NCI-H2107 (cell line): ENCODE results near the gene PSORS1C2.
"Not testable (repeated sequence)": the region's sequence is repeated elsewhere in the genome, so short reads cannot be mapped to it uniquely, and the experiment has no call there.

ENCODE experiments used
- DNase-seq: peaks from one replicate; lab custom pipeline; 2025; lab: John Stamatoyannopoulos, UW

Gene PSORS1C2

GRCh38 chr6:31138982-31139381 lies at the start of gene PSORS1C2:
PSORS1C2 (minus strand) TSS chr6:31139066; CDS start chr6:31139026, 40 bp downstream.
- no peak for DNase-seq

DNA sequence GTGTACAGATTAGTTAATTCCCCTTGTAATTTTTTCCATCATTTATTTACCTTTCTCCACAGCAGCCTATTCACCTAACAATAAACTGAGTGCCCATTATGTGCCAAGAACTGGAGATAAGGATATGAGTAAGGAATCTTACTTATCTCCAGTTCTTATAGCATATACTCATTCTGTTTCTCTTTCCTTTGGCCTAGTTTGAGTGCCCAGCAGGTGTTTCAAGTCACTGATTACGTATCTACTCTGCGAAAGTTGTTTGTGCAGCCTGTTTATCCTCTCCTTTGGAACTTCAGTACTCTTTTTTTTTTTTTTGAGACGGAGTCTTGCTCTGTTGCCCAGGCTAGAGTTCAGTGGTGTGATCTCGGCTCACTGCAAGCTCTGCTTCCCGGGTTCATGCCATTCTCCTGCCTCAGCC lies 48.9 kb upstream of the PSORS1C2 start:
- no peak for DNase-seq

DNA sequence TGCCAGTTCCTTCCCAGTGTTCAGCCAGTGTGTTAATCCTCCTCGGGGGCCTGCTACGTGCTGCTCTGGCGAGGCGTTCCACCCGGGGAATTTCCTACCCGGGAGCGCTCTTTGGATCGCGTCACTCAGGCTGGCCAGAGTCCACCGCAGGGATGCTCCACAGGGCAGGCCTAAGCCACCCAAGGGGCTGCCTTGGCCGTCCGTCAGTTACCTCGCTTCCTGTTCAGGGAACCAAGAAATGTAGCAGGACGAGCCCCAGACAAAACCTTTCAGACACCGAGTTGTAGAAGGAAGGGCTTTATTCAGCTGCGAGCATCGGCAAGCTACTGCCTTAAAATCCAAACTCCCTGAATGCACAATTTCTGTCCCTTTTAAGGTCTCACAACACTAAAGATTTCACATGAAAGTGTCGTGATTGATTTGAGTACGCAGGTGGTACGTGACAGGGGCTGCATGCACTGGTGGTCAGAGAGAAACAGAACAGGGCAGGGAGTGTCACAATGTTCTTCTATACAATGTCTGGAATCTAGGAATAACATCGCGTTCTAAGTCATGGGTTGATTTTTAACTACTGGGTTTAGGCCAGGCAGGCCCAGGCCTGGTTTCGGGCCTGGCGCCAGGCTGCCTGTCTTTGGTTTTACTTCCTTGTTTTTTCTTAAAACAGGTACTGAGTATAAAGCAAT lies 47.3 kb upstream of the PSORS1C2 start:
- no peak for DNase-seq

DNA sequence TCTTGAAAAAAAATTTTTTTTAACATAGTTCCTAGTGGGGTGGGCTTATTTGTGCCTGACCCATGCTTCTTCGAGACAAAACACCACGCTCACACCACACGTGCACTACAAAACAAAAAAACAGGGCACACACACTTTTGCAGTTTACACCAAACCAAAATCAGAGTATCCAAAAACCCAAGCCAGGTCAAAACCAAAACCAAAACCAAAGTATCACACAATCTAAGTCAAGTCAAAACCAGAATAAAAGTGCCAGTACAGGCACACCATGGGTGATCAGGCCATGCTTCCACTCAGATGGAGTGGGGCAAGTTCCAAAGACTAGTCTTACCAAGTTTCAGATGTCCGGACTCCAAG lies 46.8 kb upstream of the PSORS1C2 start:
- DNase-seq: not testable (repeated sequence)

DNA sequence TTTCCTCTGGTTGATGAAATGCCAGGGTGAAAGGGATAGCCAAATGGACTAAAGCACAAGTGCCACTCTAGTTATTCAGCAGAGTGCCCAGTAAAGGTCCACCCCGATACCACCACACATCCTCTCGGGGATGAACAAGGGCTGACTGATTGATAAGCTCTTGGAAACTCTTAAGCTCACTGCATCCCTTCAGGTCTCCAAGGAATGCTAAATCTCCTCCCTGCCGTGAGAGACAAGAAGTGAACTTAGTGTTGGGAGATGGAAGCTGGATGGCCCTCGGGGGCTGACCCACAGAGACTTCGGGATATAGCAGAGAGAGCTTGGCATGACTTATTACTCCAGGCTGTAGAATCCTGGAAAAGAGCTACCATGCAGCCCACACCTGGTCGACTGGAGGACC lies 45.0 kb upstream of the PSORS1C2 start:
- not testable (repeated sequence) for DNase-seq

- DNase-seq: not testable (repeated sequence)
Measured at GRCh38 chr6:31183287-31183686, 44.4 kb upstream of the PSORS1C2 start.

GRCh38 chr6:31180500-31180899 lies 41.6 kb upstream of the PSORS1C2 start:
- no peak for DNase-seq

GRCh38 chr6:31179896-31180295 lies 41.0 kb upstream of the PSORS1C2 start:
- no peak for DNase-seq

DNA sequence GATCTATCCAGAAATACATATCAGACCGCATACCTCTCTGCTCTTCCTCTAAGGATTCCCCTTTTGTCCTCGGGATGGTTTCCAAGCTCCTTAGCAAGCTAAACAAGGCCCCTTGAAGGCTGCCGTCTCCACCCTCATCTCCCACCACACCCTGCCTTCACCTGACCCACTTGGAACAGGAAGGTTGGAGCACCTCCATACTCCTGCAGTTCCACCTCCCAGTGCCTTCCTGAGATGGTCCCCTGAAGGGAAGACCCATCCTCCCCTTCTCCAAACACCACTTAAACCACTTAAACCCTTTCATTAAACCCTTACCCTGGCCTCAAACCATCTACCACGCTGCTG lies 40.1 kb upstream of the PSORS1C2 start:
- DNase-seq: no peak

DNA sequence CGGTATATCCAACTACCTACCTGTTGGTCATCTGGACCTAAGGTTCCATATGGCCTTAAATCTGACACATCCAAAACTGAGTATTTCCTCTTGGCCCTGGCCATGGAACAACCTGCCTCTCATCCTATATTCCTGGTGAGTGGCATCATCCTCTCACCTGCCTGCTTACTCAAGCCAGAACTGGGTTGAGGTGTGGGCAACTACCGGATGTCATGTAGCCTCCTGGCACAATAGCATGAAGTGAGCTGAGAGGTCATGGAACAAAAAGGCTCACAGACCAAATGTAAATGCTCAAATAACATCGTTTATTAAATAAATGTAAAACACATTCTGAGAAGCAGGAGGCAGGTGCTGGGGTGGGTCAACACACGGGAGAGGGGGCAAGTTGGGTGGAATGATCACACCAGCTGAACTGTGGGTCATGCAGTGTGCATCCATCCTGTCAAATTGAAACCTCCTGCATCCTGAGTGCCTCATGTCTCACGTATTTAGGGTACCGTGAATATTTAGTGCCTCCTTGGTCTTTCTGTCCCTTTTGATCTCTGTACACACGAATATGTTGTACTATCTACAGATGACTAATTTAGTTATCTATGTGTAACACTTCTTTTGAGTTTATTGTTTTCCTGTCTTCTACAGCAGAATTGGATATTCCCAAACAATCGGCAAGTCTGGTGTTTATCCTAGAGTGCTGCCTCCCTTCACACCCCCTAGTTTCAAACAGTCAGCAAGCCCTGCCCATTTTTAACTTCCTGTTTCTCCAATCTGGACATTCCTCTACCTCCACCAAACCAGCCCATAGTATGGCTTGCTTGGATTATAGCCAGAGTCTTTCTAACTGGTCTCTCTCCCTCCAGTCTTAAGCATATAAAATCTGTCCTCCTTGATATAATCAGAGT lies 39.5 kb upstream of the PSORS1C2 start:
- no peak for DNase-seq

- DNase-seq: no peak
Measured at GRCh38 chr6:31175971-31176370, 37.1 kb upstream of the PSORS1C2 start.

DNA sequence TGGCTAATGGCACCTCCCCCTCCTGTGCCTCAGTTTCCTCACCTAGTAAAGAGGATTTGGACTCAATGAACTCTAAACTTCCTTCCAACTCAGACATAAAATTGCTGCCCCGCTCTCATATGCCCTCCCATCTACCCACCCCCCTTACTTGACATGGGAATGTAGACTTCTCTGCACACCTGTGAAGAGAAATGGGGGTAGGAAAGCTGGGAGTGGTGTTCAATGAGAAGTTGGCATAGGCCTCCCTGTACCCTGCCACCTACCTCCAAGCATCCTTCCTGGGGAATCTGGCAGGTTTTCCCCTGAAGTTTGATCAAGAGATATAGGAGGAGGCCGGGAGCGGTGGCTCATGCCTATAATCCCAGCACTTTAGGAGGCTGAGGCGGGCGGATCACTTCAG lies 35.5 kb upstream of the PSORS1C2 start:
- no peak for DNase-seq

GRCh38 chr6:31173406-31173805 lies 34.5 kb upstream of the PSORS1C2 start:
- DNase-seq: no peak

DNA sequence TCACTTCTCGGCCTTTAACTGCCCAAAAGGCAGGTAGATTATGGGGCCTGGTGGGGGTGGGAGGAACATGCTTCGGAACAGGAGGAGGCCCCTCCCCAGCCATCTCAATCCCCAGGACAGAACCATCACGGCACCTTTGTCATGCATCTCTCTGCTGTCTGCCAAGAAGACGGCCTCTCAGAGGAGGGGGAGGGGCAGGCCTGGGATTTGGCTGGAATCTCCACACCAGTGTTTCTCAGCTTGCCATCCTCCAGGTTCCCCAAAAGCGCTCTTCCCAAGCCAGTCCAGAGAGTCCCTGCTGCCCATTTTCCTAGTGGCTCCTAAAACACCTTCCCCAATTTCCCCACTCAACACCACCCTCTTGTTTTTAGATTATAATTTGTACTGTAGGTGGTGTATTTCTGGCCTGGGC lies 34.1 kb upstream of the PSORS1C2 start:
- DNase-seq: no peak

DNA sequence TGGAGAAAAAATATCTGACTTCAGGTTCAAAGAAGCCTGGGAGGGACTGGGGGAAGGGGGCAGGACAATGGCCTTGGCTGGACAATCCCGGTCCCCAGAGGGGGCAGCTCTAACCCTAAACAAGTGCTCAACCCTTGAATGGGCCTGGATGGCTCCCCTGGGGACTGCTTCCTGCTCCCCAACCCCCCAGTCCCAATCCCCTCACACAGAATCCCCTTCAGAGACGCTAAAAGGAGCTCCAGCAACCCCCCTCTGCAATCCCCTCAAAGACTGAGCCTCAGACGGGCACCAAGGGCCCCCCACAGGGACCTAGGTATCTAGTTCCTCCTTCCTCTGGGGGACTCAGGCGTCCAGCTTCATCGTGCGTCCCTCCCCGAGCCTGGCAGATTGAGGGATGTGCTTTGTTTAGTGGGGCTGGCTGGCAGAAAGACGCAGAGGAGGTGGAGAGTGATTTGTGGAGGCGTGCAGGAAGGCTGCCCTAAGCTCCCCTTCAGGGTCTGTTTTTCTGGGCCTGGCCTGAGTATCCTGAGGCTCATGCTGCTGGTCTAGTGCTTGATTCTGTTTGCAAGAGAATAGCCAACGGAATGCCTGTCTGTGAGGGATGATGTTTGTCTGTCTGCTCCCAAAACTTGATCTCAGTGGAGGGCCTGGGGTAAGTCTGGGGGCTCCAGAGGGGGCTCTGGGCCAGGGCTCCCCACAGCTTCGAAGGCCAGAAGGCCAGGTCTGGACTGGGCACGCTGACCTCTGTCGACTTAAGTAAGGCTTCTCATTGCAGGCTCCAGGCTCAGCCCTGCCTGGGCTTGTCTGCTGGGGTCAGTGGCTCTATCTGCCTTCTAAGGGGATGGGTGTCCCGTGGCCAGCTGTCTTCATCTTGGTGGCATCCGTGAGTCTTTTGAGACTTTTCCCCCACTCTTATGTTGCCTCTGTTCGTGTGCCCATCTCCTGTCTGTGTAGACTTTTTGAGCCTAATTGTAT lies 33.4 kb upstream of the PSORS1C2 start:
- DNase-seq: no peak

- no peak for DNase-seq
Measured at GRCh38 chr6:31170987-31171671, 32.3 kb upstream of the PSORS1C2 start.

GRCh38 chr6:31170600-31170881 lies 31.7 kb upstream of the PSORS1C2 start, which contains the start of gene POU5F1:
POU5F1 (minus strand) TSS chr6:31170682; CDS start chr6:31170620, 62 bp downstream.
- DNase-seq: no peak

DNA sequence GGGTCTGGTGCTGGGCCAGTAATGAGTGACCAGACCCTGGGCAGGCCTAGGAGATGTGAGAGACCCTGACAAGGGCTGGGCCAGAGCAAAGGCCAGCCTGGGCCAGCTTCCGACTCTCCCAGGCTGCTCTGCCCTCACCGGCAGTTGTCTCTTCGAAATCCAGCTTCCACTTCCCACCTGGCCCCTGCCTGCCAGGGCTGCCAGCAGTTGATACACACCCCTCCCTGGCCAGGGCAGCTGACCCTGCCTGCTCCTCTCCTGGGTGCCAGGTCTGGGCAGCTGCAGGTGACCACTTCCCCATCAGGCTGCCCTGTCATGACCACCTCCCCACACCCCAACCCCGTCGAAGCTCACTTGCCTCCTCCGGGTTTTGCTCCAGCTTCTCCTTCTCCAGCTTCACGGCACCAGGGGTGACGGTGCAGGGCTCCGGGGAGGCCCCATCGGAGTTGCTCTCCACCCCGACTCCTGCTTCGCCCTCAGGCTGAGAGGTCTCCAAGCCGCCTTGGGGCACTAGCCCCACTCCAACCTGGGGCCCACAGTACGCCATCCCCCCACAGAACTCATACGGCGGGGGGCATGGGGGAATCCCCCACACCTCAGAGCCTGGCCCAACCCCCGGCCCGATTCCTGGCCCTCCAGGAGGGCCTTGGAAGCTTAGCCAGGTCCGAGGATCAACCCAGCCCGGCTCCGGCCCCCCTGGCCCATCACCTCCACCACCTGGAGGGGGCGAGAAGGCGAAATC lies 31.2 kb upstream of the PSORS1C2 start:
- not testable (repeated sequence) for DNase-seq

DNA sequence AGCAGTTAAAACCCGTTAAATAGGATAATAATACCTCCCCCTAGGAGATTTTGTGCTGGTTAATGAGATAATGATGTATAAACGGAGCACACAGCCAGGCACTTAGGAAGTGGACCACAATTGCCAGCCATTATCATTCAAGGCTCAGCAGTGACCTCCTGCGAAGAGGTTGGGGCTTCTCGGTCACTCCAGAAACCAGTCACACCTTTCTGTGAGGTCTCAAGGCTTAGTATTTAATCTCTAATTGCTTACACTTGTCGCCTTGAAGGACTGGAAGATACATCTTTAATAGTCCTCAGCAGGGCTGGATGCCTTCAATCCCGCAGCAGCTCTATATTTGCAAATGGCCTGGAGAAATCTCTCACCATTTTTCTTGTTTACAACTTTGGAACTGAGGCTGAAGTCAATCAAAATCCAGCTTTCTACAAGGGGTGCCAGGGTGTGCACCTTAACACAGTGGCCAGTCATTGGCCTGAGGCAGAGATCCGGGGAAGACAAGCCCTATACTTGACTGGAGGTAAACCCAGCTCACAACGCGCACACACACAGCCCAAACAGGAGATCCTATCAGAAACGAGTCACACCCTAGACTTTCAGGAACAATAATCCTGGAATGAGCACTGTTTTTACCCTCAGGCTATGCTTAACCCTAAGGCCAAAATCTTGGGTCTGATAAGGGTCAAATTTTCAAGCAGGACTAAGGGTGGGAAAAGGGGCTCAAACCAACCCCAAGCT lies 30.4 kb upstream of the PSORS1C2 start:
- DNase-seq: no peak

GRCh38 chr6:31168606-31169005 lies 29.7 kb upstream of the PSORS1C2 start:
- DNase-seq: no peak
